CD4-positive, alpha-beta T cell treated with Interleukin-21 for 1 hour (primary cell): ENCODE results near the gene DNM2.

Experiments used
- DNase-seq: peaks from one replicate; pipeline ENCODE4 v3.0.0-alpha.2; 2020

The DNM2 gene

DNA sequence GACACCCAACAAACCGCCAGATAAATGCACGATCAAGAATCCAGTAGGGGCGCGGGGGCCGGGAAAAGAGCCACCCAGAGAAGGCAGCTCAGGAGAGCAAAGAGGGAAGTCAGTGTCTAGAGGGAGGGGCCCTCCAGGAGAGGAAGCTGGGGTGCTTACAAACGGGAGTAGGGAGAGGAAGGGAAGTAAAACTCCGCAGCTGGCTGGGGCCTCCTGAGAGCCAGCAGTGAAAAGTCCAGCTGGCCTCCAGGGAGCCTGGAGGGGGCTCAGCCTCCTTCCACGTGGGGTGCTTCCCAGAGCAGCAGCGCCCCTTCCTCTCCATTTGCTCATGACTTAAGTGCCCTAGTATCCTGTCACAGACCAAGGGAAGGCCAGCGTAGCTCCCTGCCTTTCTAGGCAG is 66.4 kb downstream of the DNM2 start:
- no peak for DNase-seq

DNA sequence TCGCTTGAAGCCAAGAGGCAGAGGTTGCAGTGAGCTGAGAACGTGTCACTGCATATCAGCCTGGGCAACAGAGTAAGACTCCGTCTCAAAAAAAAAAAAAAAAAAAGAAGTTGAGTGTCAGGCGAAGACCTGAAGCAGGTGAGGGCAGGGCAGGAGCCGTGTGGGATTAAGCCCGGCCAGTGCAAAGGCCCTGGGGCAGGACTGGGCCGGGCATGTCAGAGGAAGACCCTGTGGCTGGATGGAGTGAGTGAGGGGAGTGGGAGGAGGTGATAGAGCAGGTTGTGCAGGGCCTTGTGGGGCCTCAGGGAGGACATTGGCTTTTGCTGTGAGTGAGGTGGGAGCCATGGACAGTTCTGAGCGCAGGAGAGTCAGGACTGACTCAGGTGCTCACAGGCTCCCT is 70.3 kb downstream of the DNM2 start:
- DNase-seq: no peak

DNA sequence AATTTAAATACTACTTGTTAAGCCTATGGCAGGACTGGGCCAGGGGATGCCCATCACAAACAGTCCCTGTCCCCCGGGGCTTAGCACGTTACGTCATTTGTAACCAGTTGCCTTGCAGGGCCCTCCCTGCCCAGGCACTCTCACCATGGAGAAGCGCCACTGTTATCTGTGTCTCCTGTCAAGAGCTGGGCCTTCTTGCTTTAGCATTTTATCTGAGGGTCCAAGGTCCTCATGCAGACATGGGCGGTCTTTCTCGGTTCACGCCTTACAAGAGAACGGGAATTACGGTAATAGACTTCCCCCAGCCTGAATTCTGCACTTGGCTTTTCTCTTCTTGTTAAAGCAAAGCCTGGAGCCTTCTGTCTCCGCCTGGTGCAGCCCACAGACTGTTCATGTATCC is 72.0 kb downstream of the DNM2 start:
- no peak for DNase-seq

DNA sequence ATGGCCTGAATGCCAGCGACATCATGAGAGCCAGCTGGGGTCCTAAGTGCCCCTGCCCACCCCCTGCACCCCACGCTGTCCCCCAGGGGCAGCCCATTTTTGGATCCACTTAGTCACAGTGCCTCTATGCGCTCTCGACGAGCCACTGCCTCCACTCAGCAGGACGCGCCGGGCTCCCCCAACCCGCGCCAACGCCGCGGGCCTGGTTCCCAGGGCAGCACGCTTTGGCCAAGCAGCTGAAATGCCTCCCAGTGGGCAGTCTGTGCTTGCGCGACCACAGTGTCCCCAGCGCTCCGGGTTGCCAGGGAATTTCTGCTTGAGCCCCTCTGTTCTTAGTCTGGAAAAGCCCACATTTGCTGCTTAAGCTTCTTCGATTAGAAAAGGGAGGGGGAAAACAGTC is 78.8 kb downstream of the DNM2 start:
- no peak for DNase-seq

DNA sequence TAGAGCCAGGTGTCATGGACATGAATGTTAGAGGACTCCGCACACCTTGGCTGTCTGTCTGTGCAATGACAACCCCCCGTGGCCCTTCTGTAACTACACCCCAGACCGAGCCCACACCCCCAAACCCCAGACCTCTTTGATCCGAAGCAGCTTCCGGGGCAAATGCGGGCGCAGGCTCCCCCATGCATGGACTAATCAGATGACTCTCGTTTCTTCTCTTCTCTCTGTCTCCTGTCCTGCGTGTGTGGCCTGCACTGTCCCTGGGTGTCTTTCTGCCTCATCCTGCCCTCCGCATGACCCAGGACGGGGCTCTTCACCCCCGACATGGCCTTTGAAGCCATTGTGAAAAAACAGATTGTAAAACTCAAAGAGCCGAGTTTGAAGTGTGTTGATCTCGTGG is 79.2 kb downstream of the DNM2 start:
- DNase-seq: peak; percentile 82

DNA sequence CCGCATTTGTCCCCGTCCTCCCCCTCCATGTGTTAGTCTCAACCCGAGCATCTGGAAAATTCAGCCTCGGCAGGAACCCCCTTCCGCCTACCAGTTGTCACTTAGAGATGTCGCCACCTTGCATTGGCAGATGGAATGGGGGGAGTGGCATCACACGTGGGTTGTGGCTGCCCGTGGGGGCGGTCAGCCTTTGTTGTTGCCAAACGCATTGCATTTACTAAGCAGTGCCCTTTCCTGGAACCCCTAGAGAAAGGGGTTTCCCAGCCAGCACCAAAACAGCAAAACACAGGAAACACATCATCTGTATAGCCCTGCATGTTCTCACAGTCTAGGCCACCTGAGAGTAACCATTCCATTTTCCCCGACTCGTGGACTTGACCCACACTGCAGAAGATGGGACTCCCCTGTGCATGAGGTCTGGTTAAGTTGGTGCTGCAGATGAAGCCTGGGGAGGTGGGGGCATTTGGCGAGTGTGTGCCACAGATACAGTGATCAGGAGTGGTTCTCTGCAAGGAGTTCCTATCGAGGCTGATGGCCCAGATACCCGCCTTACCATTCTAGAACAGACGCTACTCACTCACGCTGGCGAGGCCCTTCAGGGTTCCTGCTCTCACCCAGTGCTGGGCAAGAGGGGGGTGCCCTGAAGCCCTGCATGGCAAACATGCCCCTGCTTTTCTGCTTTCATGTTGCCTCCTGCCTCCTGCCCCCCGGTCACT is 79.8 kb downstream of the DNM2 start:
- peak; percentile 94 for DNase-seq

DNA sequence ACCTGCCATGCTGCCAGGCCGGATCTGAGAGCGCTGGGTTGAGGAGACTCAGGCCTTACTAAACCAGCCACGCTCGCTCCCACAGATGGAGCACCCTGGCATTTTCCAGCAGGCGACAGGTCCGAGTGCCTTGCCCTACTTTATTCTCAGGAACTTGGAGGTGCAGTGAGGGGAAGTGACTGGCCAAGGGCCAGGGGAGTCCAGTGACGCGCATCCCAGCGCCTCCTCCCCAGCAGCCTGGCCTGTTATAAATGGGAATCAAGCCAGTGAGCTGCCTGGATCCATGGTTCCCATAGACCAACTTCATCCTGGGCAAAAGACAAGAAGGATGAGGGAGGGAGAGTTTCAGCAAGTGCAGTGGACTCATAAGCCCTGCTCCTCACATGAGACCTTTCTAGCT is 82.6 kb downstream of the DNM2 start:
- DNase-seq: no peak

DNA sequence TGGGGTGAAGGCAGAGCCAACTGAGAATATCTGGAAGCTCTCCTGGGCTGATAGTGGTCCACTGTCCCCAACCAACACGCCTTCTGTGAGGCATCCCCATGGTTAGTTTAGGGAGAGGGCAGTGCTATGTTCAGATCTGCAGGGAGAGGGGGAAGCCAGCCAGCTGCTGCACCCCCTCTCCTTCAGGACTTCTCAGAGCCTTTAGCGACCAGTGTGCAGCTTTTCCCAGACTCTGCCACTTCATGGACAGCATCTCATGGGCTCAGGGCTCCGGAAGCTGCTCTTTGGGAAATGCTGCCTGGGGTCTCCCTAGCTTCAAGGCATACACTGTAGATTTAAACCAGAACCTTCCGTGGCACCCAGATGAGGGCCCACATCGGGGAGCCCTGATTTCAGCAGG is 84.6 kb downstream of the DNM2 start:
- DNase-seq: no peak

DNA sequence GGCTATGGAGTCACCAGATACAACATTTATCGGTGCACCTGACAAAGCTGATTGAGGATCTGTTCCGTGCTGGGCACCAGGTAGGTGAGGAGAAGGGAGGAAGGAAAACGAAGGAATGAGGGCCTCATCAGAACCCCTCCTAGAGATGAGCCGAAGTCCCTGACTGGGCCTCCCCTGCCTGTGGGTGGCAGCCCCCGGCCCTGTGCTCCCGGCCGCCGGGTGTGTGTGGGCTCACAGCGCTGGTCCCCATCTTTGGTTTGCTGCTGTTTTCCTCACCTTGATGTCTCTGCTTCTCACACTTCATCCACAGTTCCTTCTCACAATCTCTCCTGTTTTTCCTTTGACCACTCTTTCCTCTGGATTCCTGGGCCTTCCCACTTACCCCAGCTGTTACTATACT is 85.4 kb downstream of the DNM2 start:
- no peak for DNase-seq

DNA sequence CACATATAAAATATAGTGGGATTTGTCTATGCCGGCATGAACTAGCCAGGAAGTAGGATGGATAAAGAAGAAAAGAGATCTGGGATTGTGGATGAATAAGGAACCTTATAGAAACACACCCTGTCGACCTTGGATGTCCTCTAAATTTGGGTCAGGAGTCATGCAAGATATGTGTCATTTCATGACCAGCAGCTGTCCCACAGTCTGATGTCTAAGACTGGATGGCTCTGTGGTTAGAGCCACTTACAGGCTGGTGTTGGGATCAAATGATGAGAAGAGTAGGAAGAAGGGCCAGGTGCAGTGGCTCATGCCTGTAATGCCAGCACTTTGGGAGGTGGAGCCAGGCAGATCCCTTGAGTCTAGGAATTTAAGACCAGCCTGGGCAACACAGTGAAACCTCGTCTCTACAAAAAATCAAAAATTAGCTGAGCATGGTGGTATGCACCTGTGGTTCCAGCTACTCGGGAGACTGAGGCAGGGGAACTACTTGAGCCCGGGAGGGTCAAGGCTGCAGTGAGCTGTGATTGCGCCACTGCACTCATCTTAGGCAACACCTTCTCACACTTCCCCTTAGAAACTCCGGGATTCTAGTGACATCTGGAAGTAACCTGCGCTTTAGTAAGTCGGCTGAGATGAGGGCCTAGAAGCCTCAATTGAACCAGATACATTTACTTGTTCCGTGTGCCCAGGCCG is 87.3 kb downstream of the DNM2 start:
- no peak for DNase-seq

DNA sequence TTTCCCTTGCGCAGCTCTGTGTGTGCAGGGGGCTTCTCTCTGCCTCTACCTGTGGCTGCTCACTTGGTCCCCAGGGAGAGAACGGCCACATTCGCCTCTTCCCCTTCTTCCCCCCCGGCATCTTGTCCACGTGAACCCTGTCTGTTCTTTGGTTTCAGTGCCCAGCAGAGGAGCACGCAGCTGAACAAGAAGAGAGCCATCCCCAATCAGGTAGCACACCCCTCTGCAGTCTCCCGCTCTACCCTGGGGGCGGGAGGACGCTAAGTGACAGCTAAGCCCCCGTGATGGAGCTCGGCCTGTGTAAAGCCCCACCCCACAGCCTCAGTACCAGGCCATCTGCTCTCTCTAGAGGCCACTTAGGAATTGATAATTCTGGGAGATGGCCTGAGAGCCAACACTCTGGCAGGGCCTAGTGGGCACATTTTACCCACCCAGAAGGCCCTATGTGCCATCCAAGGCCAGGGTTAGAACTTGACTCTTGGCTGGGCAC is 87.9 kb downstream of the DNM2 start:
- DNase-seq: no peak

DNA sequence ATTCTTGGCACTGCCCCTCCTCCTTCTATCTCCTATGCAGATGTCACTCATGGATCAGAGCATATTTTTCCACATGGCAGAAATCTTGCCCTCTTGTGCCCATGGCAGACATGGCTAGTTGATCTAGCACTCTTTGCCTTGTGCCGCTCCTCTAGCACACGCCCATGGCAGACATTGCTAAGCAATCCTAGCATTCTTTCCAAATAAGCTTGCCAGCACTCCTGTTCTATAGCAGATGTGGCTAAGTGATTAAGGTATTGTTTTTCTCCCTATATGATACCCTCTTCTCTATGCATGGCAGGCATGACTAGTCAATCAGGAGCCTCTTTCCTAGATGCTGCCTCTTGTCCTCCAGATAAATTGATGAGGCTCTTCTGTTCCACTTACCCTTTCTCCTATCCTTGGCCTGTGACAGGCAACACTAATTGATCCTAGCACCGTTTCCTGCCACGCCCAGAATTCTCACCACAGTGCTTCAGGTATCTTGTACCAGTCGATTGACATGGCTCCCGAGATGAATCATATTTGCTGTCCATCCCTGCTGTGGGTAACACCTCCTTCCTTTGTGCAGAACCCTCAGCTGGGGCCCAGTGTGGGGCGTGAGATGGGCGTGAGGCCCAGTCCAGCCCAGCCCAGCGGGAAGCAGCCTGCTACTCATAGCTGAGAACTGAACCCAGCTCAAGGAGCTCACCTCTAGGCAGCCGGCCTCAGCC is 91.2 kb downstream of the DNM2 start:
- DNase-seq: peak; percentile 50

DNA sequence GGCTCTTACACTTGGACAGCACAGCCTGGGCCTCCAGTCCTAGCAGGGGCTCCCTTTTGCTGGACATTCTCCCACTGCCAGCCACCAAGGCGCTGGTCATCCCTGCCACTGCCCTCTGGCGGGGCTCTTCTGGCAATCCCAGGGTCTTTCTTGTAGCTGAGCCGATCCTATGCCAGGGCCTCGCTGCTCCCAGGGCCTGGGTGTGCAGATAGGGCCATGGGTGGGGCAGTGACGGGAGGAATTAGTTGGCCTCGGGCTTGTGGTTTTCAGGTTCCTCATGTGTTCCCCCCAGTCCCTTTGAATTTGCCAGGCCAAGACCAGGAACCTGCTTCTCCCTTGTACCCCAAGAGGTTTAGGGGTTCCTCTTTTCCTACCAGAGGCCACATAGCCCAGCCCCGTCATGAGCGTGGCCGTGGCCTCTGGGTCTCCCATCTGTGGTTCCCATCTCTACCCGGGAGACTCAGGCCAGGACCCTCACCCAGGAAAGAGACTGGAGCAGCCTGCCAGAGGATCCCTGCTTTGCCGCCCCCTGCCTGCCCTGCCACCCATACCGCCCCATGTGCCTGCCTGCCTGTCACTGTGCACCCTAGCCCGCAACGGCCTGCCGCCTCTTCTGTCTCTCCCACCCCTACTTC is 91.9 kb downstream of the DNM2 start:
- no peak for DNase-seq

DNA sequence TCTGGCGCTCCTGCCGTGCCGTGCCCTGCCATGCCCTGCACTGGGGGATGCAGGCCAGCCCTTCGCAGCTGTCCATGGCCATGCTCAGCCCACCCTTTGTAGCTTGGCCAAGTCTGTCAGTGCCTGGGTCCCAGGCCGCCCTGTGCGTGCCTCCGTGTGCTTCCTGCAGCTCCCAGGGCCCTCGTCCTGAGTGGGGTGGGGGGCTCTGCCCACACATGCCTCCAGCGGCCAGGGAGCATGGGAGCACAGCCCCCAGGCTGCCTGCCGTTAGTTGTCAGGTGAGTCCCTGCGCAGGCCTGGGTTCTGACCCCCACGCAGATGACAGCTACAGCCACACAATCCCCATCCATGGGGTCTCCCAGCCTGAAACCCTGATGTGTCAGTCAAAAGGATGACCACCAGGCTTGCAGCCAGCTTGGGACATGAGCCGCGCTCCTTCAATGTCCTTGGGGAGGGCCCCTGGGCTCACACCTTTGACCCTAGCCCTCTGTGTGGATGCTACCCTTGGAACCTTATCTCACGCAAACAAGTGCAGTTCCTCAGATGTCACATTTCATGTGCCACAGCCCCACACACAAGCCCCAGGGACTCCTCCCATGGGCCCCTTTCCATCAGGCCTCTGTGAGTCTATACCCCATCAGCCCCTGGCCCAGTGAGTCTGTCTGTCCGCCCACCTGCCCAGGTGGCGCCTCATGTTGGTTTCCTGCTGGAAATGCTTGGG is 93.7 kb downstream of the DNM2 start:
- DNase-seq: no peak

DNA sequence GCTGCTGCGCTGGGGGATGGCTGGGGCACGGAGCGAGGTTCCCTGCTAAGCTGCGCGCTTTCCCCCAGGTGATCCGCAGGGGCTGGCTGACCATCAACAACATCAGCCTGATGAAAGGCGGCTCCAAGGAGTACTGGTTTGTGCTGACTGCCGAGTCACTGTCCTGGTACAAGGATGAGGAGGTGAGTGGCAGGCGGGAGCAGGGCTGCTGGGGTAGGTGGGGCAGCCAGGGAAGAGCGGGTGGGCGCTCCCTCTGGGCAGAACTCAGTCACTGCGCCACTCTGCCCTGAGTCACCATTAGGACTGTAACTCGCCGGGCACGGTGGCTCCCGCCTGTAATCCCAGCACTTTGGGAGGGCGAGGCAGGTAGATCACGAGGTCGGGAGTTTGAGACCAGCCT is 94.3 kb downstream of the DNM2 start:
- DNase-seq: no peak

DNA sequence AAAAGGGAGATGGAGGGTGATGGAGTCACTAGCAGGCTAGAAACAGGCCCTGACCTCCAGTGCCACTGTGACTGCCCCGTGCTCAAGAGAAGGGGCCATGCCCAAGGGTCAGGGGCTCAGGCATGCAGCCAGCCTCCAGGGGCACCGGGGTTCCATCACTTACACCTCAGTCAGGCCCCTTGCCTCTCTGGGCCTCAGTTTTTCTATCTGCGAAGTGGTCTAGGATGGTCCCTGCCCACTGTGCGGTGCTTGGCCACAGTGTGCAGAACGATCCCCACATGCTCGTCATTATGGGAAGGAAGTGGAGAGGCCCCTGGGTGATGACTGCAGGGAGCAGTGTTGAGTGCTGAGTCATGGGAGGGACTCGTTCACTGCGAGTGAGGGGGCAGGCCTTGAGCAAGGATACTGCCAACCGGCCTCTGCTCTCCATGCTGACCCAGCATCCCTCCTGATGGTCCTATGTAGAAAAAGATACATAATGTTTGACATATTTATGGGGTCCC is 95.1 kb downstream of the DNM2 start:
- peak; percentile 37 for DNase-seq

DNA sequence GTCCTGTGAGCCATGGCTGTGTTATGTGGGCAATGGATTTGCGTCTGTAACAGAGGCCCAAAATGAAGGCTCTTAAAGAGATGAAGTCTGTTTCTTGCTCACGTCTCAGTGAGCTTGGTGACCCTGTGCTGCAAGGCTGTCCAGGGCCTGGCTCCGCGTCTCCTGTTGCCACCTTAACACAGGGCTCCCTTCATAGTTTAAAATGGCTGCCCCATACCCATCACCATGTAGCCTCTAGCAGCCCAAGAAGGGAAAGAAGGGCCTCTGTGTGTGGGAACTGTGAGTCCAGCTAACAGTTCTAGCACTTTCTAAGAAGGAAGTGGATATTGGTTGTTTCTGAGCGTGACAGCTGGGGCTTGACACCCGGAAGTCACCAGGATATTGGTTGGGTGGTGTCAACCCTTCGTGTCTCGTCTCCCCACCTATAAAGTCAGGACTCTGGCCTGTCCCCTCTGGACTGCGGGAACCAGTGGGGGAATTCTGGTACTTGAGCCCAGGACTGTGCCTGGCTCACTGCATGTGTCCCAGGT is 97.2 kb downstream of the DNM2 start:
- peak; percentile 24 for DNase-seq

DNA sequence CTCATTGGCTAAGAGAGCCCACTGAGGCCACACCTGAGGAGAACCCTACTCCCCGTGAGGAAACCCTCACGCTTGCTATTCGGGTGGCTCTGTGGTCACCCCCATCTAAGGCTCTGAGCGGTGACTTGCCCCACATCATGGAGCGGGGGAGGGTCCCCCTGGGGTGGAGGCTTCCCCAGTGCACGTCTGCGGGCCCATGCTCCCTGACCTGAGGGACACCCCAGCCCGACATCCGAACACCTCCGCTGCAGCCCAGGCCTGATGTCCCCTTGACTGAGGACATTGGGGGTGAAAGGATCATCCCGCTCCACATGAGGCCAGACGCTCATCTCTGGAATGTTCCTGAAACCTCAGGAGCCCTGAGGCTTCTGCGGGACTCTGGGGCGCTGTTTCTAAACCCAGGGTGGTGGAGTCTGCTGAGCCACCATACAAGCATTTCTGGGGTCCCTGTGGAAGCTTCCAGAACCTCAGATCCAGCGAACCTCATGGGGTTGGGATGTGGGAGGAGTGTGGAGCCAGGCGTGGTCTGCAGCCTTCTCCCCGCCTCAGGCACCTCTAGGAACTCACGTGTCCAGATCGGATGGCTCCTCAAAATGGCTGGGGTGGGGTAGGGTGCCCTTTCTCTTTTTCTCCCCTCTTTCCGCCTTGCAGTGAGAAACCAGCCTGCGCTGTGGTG is 98.2 kb downstream of the DNM2 start:
- DNase-seq: no peak

DNA sequence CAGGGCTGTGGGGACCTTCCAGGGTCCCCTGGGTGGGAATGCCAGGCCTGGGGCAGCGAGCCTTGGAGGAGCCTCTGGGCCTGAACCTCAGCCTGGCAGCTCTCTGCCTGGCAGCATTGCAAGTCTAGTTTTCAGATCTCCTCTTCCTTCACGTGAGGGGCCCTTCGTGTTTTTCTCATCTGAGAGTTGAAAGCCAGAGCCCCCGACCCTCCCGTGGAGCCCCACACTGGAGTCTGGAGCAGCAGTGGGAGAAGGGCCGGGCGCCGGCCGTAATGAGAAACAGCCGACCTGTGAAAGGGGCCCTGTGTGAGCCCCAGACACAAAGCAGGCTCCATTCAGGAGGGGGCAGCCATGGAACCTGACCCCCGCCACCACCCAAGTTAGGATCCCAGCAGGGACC is 98.8 kb downstream of the DNM2 start:
- no peak for DNase-seq

DNA sequence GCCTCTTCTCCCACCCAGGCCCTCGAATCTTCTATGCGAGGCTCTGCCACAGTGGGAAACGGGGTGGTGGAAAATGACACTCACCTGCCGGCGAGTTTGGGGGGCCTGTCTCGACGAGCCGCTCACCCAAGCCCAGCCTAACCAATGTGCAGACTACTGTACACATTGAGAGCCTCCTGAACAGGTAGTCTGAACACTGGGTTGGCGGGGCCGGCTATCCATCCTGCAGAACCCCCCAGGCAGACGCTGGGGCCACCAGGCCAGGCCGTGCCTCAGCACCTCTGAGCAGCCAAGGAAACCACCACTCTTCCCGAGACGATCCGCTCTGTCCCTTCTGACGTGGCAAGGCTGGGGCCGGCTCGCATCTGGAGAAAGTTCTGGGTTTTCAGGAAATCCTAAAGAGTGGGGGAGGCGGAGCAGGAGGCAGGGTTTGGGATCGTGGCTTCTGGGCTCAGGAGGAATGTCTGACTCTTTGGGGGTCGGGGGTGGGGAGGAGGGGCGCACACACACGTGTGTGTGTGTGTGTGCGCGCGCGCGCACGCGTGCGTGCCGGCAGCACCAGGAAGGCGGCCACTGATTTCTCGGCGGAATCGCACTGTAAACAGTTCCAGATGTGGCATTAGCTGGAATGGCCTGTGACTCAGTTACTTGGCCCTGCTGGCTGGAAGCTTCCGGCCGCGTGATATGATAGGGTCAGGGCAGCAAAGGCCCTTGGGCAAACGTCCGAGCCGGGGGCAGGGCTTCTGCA is 99.6 kb downstream of the DNM2 start:
- DNase-seq: no peak
